CD4-positive, alpha-beta T cell treated with Interleukin-6 for 4 hours (primary cell): Measurements from ENCODE around the gene CADPS2.
"Not testable (repeated sequence)": the region's sequence is repeated elsewhere in the genome, so short reads cannot be mapped to it uniquely, and the experiment has no call there.

Source experiments
- DNase-seq: peaks from one replicate; pipeline ENCODE4 v3.0.0-alpha.2; 2020; ENCODE audit warnings: mixed read lengths

Gene CADPS2

DNA sequence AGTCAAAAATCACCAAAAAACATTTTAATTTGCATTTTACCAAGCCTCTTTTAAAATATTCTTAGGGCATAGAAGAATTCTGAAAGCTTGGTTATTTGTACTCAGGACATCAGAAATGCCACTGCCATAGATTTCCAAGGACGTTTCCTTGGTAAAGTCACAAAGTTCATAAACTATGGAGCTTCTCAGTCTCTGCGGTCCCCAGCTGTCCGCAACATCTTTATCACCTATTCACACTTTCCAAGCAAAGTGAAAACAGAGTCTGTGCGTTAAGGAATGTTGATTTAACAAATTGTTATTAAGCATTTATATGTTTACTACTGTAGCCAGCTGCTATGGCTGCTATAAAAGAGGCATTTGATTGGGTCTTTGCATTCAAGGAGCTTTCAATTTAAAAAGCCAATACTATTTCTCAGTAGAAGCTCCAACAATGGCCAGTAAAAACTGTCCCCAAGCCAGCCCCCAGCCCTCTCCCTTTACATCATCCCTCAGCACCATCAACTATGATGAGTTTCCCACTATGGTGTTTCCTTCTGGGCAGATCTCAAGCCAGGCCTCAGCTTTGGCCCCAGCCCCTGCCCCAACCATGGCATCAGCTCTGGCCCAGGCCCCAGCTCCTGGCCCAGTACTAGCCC lies 36.8 kb downstream of the CADPS2 start:
- DNase-seq = no peak

DNA sequence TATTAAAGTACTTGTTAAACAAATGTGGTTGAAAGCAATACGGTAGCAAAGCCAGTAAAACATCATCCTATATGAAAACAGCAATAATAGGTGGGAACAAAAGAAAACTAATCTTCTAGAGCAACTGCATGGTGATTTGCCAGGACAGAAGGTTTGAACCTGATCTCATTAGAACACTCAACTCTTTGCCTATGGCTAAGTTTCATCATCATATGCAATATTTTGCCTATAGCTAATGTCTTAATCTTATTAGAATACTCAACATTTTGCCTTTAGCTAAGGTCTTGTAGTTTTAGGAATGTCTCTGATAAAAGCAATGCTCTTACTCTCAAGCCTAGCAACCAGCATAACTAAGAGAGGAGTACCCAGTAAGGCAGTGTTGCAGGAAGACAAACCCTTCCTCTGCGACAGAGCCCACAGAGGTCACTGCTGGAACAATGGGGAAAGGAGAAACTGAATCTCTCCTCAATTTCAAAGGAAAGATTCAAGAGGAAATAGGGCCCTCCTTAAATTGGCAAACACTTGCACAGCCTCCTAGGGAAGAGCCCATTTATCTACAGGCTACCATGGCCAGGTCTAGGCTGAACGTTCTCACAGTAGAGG lies 38.3 kb downstream of the CADPS2 start:
- DNase-seq = no peak

DNA sequence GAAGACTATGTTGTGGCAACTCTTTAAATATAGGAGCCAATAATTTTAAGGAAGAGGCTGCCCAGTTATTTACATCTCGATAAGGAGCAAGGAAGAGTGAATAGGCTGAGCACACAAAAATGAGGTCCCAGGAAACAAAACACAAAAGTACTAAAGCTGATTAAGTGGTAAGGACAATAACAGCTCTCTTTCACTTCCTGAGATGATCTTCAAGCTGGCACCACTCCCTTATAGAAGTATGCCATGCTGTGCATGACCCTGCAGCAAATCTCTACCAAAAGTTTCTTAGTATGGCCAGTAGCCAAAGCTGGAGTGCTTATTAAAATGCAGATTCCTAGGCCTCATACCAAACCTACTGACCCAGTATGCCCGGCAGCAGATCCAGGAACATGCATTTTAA lies 39.7 kb downstream of the CADPS2 start:
- no peak for DNase-seq

DNA sequence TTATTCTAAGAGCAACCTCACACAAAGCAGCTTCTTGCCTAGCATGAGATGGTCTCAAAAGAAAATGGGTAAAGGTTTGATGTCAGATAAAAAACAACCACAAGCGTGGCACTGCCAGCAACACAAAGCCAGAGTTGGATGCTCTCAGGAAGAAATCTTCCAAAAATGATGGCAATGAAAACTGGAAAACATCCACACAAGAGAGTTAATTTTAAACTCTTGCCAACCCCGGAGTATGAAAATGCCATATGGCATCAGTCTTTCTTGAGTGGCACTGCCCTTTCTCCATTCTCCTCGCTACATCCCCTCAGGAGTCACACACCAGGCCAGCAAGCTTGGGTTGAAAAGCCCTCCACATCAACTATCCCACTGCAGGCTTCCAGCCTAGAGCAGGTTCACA lies 41.0 kb downstream of the CADPS2 start:
- DNase-seq = no peak

DNA sequence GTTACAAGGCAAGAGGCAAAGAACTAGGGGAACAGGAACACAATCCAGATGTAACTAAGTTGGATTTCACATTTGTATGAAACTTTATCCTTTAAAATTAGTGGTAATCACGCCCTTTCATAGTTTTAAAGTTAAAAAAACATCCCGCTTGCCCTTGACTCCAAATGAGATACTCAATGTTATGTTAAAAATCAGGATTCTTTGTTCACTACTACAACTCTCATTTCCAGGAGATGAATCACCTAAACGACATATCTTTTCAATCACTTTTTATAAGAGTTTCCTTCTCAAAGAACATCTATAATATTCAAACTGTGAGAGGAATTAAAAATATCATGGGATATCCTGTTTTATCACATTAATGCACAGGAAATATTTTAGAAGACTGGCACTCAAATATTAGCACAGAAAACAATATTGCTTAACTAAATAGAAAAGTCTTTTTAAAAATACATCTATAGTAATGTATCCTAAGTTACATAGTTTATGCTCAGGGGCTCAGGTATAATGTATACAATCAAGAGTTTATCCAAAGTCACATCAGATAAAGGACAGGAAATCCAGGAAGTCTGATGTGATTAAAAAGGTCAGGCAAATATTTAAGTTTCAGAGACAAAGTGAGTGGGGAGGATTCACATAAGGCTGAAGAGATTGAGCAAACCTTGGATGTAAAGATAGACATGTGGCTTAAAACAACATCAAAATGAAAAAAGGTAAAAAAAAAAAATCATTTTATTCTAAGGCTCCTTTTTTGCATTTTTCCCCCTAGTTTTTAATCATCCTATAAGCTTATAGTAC lies 41.9 kb downstream of the CADPS2 start:
- no peak for DNase-seq

DNA sequence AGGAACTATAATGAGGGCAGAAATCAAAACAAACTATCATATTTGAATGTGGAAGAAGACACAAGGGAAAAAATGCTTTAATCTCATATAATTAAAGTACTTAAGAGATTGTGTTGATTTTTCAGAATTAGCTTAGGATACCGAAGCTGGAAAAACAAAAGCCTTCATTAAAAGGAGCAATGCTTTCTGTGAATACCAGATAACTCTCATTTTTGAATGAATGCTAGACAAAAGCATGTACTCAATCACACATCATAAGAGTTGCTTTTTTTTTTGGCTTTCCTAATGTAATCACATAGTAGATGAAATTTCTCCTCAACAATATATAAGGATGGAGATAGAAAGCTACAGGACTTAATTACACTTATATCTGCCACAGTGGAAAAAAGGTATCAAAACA lies 43.3 kb downstream of the CADPS2 start:
- no peak for DNase-seq

DNA sequence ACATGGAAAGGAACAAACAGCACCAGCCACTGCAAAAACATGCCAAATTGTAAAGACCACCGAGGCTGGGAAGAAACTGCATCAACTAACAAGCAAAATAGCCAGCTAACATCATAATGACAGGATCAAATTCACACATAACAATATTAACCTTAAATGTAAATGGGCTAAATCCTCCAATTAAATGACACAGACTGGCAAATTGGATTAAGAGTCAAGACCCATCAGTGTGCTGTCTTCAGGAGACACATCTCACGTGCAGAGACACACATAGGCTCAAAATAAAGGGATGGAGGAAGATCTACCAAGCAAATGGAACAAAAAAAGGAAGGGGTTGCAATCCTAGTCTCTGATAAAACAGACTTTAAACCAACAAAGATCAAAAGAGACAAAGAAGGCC lies 50.0 kb downstream of the CADPS2 start:
- not testable (repeated sequence) for DNase-seq

DNA sequence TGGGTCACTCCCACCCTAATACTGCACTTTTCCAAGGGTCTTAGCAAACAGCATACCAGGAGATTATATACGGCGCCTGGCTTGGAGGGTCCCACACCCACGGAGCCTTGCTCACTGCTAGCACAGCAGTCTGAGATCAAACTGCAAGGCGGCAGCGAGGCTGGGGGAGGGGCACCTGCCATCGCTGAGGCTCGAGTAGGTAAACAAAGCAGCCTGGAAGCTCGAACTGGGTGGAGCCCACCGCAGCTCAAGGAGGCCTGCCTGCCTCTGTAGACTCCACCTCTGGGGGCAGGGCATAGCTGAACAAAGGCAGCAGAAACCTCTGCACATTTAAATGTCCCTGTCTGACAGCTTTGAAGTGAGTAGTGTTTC lies 51.7 kb downstream of the CADPS2 start:
- not testable (repeated sequence) for DNase-seq

DNA sequence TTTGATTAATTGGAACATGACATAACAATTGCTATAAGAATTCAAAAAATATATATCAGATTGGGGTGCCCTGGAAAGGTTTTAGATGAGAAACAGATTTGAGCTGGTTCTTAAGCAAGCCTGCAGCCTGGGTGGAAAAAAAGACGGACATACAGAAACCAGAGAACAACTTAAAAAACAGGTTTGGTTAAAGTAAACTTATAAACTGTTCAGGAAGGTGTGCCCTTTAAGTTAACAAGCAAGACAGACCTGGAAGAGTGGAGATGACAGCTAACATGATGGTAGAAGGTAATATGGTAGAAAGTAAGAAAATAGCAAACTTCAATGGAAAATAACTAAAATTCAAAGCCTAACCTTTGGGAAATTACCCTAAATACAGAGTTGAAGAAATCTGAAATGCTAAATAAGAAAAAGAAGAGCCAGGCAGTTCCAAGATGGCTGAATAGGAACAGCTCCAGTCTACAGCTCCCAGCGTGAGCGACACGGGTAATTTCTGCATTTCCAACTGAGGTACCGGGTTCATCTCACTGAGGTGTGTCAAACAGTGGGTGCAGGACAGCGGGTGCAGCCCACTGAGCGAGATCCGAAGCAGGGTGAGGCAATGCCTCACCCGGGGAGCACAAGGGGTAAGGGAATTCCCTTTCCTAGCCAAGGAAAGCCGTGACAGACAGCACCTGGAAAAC lies 52.2 kb downstream of the CADPS2 start:
- no peak for DNase-seq

DNA sequence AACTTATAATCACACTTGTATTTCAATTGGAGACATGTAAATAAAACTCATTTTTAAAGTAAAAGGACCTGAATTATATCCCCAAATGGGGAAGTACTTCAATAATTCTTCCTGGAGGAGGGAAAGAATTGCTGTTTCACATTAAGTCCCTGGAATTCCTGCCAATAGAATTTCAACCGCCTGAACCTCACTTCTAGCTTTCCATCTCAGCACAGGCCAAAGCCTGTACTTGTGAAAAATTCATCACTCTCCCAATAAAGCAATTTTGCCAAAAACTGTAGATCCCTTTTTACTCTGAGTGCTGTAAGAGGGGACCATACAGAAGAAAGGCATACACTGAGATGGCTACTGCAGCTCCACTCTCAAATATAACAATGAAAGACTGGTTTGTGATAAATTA lies 54.8 kb downstream of the CADPS2 start:
- no peak for DNase-seq

DNA sequence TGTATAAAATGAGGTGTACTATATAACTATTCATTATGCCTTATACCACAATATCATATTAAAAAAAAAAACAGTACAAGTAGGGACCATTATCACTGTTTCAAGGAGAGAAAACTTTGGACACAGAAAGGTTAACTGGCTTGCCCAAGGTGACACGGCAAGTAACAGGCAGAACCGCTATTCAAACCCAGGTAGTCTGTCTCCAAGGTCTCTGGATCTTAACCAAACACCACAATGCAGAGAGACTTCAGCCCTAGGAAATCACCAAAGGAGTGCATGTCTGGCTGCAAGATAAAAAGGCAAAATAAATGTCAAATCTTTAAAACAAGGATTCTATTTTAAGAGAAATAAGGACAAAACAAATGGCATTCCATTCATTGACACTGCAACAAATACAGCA lies 56.3 kb downstream of the CADPS2 start:
- DNase-seq = no peak

DNA sequence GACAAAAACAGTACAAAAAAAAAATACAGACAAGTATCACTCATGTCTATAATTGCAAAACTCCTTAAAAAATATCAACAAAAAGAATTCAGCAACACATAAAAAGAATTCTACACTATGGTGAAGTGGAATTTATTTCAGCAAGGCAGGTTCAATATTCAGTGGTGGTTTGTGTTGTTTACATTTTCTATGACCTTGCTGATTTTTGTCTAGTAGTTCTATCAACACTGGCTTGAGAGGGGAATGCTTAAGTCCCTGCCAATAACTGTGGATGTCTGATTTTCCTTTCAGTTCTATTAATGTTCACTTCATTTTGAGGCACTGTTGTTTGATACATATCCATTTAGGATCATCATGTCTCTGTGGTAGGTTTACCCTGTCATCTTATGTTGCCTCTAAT lies 58.5 kb downstream of the CADPS2 start:
- DNase-seq = no peak

DNA sequence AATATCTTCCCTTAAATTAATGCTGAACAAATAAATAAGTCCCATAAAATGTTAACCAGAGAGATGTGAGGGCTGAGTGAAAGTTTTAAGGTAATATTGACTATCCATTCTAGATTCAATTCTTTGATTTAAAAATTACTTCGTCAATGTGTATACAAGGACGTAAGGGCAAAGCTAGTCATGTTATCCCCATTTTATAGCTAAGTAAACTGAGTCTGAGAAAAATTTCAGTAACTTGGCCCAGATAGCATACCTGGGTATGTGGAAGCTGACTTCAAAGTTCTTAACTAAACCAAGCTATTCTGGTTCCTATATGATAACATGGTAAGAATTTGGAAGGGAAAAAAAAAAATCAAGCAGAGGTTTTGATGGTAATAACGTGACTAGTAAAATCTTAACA lies 72.4 kb downstream of the CADPS2 start:
- DNase-seq = no peak

DNA sequence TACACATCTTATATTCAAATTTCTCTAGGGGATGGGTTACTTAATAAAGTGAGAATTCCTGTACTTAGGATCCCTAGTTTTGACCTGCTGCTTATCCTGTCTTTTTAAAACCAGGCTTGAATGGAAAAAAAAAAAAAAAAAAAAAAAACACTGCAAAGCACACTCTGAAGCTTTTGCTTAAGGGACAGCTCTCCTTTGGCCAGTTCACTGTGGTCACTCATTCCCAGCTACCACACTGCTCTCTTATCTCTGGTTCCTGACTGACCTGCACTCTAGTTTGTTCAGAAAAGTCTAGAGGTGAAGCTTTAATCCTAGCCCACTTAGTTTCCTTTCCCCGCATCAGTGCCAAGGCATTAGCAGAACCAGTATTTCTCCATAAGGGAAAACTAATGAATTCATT lies 82.4 kb downstream of the CADPS2 start:
- no peak for DNase-seq

DNA sequence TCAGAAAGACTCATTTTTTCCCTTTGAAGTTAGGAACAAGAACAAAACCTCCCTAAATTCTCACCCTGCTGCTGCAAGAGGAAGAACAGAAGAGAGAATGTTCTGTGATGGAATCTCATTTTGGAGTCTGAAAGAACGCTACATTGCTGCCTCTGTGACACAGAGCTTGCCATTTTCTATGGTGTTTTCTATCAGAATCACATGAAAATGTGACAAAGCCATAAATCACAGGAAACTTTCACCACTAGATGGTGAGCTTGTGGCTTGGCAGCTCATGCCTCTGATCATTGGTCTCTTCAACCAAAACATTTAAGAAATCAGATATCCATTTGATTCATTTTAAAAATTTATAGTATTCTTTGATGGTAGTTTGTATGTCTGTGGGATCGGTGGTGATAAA lies 82.9 kb downstream of the CADPS2 start:
- no peak for DNase-seq

DNA sequence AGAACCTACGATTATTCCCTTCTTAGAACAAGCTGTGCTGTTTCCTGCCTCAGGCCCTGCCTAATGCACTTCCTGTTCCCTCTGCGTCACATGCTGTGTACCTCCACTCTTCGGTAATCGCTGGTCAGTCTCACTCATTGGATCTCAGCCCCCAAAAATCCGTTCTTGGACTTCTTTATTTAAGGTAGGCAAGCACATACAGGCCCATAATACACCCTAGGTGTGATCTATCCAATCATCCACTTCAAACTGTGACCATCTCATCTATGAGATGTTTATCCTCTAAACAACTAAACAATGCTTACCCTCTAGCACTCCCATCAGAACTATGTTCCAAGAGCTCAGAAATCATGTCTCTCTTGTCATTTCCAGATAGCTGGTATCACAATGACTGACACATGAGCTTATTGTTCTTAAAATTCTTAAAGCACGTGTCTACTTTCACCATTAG lies 83.9 kb downstream of the CADPS2 start:
- DNase-seq = no peak

DNA sequence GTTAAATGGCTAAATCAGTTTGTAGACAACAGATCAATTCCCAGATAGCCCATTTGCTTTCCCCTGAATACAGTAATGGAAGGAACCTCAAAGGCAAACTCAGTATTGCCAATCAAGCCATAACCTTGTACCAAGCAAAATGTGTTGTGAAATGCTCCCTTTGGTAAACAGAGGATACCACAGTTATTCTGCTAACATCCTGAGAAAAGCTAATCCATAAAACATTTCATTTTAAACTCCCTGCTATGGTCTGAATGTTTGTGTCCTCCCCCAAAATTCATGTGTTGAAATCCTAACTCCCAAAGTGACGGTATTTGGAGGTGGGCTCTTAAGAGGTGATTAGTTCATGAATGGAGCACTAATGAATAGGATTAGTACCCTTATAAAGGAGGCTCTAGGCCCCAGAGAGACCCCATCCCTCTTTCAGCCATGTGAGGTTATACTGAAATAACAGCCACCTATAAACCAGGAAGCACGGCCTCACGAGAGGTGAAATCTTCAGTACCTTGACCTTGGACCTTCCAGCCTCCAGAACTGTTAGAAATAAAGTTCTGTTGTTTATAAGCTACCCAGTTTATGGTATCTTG lies 94.2 kb downstream of the CADPS2 start:
- no peak for DNase-seq

DNA sequence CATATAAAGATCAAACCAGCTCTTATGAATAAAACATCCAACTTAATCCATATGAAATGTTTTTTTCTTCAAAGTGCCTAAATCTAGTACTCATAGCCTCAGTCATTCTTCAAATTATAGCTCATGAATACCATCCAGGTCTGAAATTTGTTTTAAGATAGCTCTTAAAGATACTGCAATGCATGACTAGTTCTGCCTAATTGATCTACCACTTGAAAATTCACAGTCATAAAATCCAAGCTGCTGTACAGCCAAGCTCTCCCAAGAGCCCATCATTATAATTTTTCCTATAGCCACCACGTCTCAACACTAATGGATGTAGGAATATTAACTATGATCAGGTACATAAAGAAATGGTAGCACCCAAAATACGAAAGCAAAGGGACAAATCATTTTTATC lies 95.7 kb downstream of the CADPS2 start:
- DNase-seq = no peak

DNA sequence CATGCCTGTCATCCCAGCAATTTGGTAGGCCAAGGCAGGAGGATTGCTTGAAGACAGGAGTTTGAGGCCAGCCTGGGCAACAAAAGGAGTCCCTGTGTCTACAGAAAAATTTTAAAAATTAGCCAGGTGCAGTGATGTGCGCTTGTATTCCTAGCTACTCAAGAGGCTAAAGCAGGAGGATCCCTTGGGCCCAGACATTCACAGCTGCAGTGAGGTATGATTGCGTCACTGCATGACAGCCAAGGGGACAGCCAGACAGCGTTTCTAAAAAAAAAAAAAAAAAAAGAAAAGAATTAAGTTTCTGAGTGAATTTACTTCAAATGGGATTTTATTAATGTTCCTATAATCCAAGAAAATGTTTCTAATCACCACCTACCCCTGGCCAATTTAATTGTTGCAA lies 96.1 kb downstream of the CADPS2 start:
- DNase-seq = no peak

DNA sequence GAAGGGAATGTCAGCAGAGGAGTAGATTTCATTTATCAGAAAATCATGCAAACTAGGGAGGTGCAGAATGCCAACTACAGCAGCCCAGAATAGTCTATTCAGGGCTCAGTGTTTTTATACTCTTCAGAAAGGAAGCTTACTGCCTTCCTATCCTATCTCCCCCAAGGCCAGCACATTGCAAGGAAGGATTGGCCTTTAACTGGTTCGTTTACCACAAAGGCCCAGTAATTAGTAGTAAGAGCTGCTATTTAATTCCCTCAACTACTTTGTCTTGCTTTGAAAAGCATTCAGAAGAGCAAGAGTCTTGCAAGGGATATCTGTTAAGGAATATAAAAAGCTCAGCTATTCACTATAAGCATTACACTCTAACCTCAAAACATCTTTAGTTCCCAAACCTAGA lies 97.1 kb downstream of the CADPS2 start:
- DNase-seq = no peak

DNA sequence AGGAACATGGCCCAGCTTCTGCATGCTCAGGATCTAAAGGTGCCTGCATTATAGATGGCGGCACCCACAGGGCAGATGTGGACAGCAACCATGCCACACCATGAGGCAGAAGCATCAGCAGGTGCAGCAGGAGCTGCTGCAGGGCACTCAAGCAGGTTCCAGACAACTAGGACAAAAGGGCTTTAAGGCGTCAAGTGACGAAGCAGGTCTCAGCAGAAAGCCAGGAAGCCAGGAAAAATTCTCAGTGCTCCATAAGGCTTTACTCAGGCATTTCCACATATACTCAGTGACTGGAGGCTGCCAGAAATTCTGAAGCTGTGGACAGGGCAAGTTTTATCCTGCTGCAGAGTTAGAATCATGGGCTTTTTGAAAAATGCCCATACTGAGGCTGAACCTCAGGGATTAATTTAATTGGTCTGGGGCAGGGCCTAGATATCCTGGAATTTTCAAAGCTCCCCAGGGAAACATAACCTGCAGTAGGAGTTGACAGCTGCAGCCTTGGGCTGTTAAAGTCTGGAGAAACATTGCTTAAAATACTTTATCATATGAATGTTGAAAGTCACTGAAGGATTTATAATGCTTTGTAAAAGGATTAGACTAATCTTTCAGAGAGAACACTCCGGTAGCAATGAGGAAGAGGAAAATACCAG lies 115.4 kb downstream of the CADPS2 start:
- DNase-seq = no peak

DNA sequence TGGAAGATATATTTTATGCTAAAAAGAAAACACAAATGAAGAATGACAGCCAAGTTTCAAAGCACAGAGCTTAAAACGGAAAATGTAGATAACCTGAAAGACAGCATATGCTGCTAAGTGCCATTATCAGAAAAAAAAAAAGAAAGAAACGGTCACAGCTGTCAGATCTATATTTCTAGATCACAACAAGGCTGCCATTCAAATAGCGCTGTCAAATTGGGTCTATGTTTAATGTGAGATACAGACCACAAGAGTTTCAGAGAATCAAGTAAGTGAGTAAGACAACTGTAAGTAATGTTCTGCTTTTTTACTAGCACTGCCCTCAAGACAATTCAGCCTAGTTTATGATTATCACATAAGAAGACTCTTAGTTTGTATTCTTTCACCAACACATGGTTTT lies 117.4 kb downstream of the CADPS2 start:
- DNase-seq = no peak

DNA sequence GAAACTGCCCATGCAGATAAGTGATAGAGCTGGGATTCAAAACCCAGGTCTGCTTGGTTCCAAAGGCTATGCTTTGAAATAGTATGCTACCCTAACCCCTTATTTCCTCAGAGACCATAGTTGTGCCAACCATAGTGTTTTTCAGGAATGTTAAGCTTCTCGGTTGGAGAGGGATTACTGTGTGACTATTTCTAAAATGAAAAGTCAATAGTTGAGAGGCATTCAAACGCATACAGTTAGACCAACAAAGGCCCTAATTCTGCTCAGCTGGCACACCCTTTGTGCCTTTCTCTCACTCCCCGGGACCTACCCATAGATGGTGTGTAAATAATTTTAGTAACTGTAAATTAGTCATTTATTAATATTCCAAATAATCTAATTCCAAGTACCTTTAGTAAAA lies 118.9 kb downstream of the CADPS2 start:
- no peak for DNase-seq
